GM23338 (cell line): ENCODE data around the gene LEAP2. TPM values are rescaled to one million over a fixed set of nuclear protein-coding genes. Genes with fewer than 3 reads are reported as not detected.

Experiments
- ATAC-seq: fragments of 200-7000 bp; cut with Tn5 transposase; 3 replicates; pipeline ENCODE4 v1.9.1; 2020
- DNase-seq: peaks from one replicate; pipeline ENCODE4 v3.0.0-alpha.2; 2015; ENCODE audit warnings: low spot score
- H2AFZ ChIP-seq: fragments of 200-600 bp; sonication (generic); 2 replicates; pipeline ENCODE4 v1.8.0; 2016; ENCODE audit warnings: antibody characterized with exemption, mild to moderate bottlenecking, moderate library complexity
- H3F3A ChIP-seq: fragments of 200-600 bp; sonication (generic); replicated peaks from 2 replicates; pipeline ENCODE4 v1.8.0; 2017; ENCODE audit warnings: antibody characterized with exemption, mixed run types, low read depth
- H3K27ac ChIP-seq: fragments of 200-600 bp; sonication (generic); 2 replicates; pipeline ENCODE4 v1.6.1; 2016; ENCODE audit warnings: low read depth
- H3K27me3 ChIP-seq: fragments of 200-600 bp; sonication (generic); 2 replicates; pipeline ENCODE4 v1.8.0; 2016; ENCODE audit warnings: mild to moderate bottlenecking, mixed run types, moderate library complexity; ENCODE audit not compliant: insufficient read depth
- H3K36me3 ChIP-seq: fragments of 200-600 bp; sonication (generic); 2 replicates; pipeline ENCODE4 v1.8.0; 2016; ENCODE audit warnings: mild to moderate bottlenecking; ENCODE audit not compliant: insufficient read depth
- H3K4me1 ChIP-seq: fragments of 200-600 bp; sonication (generic); 2 replicates; pipeline ENCODE4 v1.8.0; 2016; ENCODE audit warnings: mild to moderate bottlenecking, moderate library complexity; ENCODE audit not compliant: insufficient read depth
- H3K4me2 ChIP-seq: fragments of 200-600 bp; sonication (generic); 2 replicates; pipeline ENCODE4 v1.7.1; 2017; ENCODE audit warnings: mixed run types
- H3K4me3 ChIP-seq: fragments of 200-600 bp; sonication (generic); 2 replicates; pipeline ENCODE4 v1.6.1; 2016; ENCODE audit warnings: mixed run types
- H3K79me2 ChIP-seq: fragments of 200-600 bp; sonication (generic); replicated peaks from 2 replicates; pipeline ENCODE4 v1.8.0; 2017; ENCODE audit warnings: mild to moderate bottlenecking; ENCODE audit not compliant: insufficient read depth
- H3K9me2 ChIP-seq: fragments of 200-600 bp; sonication (generic); 2 replicates; pipeline ENCODE4 v1.8.0; 2017; ENCODE audit not compliant: insufficient read depth
- H4K20me1 ChIP-seq: fragments of 200-600 bp; sonication (generic); replicated peaks from 2 replicates; pipeline ENCODE4 v1.8.0; 2017; ENCODE audit warnings: mild to moderate bottlenecking; ENCODE audit not compliant: insufficient read depth
- H3K27ac Mint-ChIP-seq: 2 replicates; pipeline ENCODE4 v1.8.0; 2020; ENCODE audit warnings: inconsistent platforms, mild to moderate bottlenecking, moderate library complexity, mixed read lengths
- H3K27me3 Mint-ChIP-seq: 3 replicates; pipeline ENCODE4 v1.8.0; 2022; ENCODE audit warnings: low read depth, mild to moderate bottlenecking, moderate library complexity, mixed read lengths, inconsistent platforms; ENCODE audit not compliant: insufficient read depth, poor library complexity
- H3K36me3 Mint-ChIP-seq: 3 replicates; pipeline ENCODE4 v1.8.0; 2021; ENCODE audit warnings: low read depth, mild to moderate bottlenecking, inconsistent platforms, moderate library complexity, mixed read lengths
- H3K4me1 Mint-ChIP-seq: 3 replicates; pipeline ENCODE4 v1.8.0; 2020; ENCODE audit warnings: mild to moderate bottlenecking, inconsistent platforms, mixed read lengths
- H3K4me3 Mint-ChIP-seq: 3 replicates; pipeline ENCODE4 v1.8.0; 2021; ENCODE audit warnings: moderate library complexity, mild to moderate bottlenecking, inconsistent platforms, mixed read lengths
- H3K9me3 Mint-ChIP-seq: 3 replicates; pipeline ENCODE4 v1.8.0; 2020; ENCODE audit warnings: moderate library complexity, mild to moderate bottlenecking, inconsistent platforms, mixed read lengths
- CREB1 ChIP-seq: fragments of 250-450 bp; sonication (Bioruptor Pico); IDR thresholded peaks from 2 replicates; pipeline ENCODE4 v1.5.0; 2020; ENCODE audit warnings: low read depth, mild to moderate bottlenecking, moderate library complexity
- CTCF ChIP-seq, 2 experiments: fragments of 200-600 bp in 1 of 2; sonication (generic) in 1 of 2; conservative IDR thresholded peaks; 2 replicates each; pipeline versions ENCODE4 v1.5.1 to v1.6.1; 2016 to 2017; ENCODE audit warnings: antibody characterized with exemption in 2 of 2, low read depth in 2 of 2, mild to moderate bottlenecking in 2 of 2, moderate library complexity in 1 of 2
- EZH2 ChIP-seq: fragments of 200-600 bp; sonication (generic); IDR thresholded peaks from one replicate; pipeline ENCODE4 v1.8.0; 2017; ENCODE audit warnings: antibody characterized with exemption, mild to moderate bottlenecking, low read depth; ENCODE audit not compliant: unreplicated experiment
- EZH2phosphoT487 ChIP-seq: fragments of 200-600 bp; sonication (generic); IDR thresholded peaks from one replicate; pipeline ENCODE4 v1.8.1; 2018; ENCODE audit warnings: antibody characterized with exemption; ENCODE audit not compliant: unreplicated experiment
- JUNB ChIP-seq: IDR thresholded peaks from one replicate; pipeline ENCODE4 v1.6.1; 2016; ENCODE audit warnings: antibody characterized with exemption; ENCODE audit not compliant: unreplicated experiment
- NANOG ChIP-seq: IDR thresholded peaks from 2 replicates; pipeline ENCODE4 v1.6.1; 2016; ENCODE audit warnings: antibody characterized with exemption, borderline replicate concordance
- POLR2AphosphoS5 ChIP-seq: IDR thresholded peaks from 2 replicates; pipeline ENCODE4 v1.6.1; 2016; ENCODE audit warnings: antibody characterized with exemption, low read depth
- REST ChIP-seq: IDR thresholded peaks from one replicate; pipeline ENCODE4 v1.6.1; 2018; ENCODE audit warnings: antibody characterized with exemption; ENCODE audit not compliant: unreplicated experiment
- STAT1 ChIP-seq: IDR thresholded peaks from one replicate; pipeline ENCODE4 v1.6.1; 2016; ENCODE audit warnings: antibody characterized with exemption; ENCODE audit not compliant: unreplicated experiment
- ZNF114 ChIP-seq: fragments of 250-450 bp; sonication (Bioruptor Pico); IDR thresholded peaks from 2 replicates; pipeline ENCODE4 v1.5.0; 2020; ENCODE audit warnings: mild to moderate bottlenecking, moderate library complexity
- ZNF331 ChIP-seq: fragments of 250-450 bp; sonication (Bioruptor Pico); IDR thresholded peaks from 2 replicates; pipeline ENCODE4 v1.5.0; 2020; ENCODE audit warnings: low read depth, mild to moderate bottlenecking, moderate library complexity
- polyA plus RNA-seq: library from polyadenylated mRNA; unstranded; fragments of >200 nt; fragmentation: Nextera tagmentation; extraction: Ambion mirVana; gene quantifications from 2 replicates; pipeline ENCODE4 v1.2.1, GENCODE V29; 2016
- total RNA-seq: library from RNA; depleted of rRNA; stranded (reverse); fragments of >200 nt; shearing (Covaris generic); gene quantifications from 2 replicates; pipeline ENCODE4 v1.2.3, GENCODE V29; 2014

Gene LEAP2
- total and polyA plus RNA-seq, 2 experiments from 2014 or later, result 1.5 to 1.8 TPM

GRCh38 chr5:132834057-132834456 is 39.4 kb upstream of the LEAP2 start (continued):
- TF ChIP-seq REST (no peak), ZNF331 (no peak), CREB1 (CRISPR knock-in tag) (no peak), STAT1 (no peak), POLR2AphosphoS5 (no peak), ZNF114 (CRISPR knock-in tag) (no peak), NANOG (no peak), CTCF (conservative IDR thresholded peaks at IDR 0.05; ENCODE audit: low read depth in 2 of 2) (no peak), JUNB (no peak)

- no peak overlapping the region for H3K4me3 ChIP-seq
- TF ChIP-seq EZH2phosphoT487 (no peak), EZH2 (no peak), STAT1 (no peak), CREB1 (CRISPR knock-in tag) (no peak), REST (no peak), ZNF331 (no peak)
Measured at GRCh38 chr5:132836852-132837251, 36.6 kb upstream of the LEAP2 start.

More at GRCh38 chr5:132836852-132837251, 36.6 kb upstream of the LEAP2 start:
- H3K4me1 Mint-ChIP-seq, result no peaks in the 10 kb centered on the region
- H3K27ac ChIP-seq, result no peak overlapping the region
- no peak overlapping the region for H2AFZ ChIP-seq
- no peaks in the 10 kb centered on the region for H3K9me2 ChIP-seq
- no peak overlapping the region for H3K4me2 ChIP-seq
- no peaks in the 10 kb centered on the region for H3K9me3 Mint-ChIP-seq
- H3K4me1 ChIP-seq, result no peaks in the 10 kb centered on the region
- no peak overlapping the region for H3K27ac Mint-ChIP-seq
- H4K20me1 ChIP-seq, result no peaks in the 10 kb centered on the region
- H3K27me3 ChIP-seq, result peaks cover 15% of the 10 kb centered on the region
- H3K4me3 Mint-ChIP-seq, result no peak overlapping the region
- no peaks in the 10 kb centered on the region for H3K79me2 ChIP-seq
- no peaks in the 10 kb centered on the region for H3F3A ChIP-seq
- peaks cover 5% of the 10 kb centered on the region for H3K27me3 Mint-ChIP-seq
- no peak for DNase-seq
- no peaks in the 10 kb centered on the region for H3K36me3 ChIP-seq
- ATAC-seq, result no peak
- H3K36me3 Mint-ChIP-seq, result no peaks in the 10 kb centered on the region
